Activated CD8-positive, alpha-beta memory T cell treated with anti-CD3 and anti-CD28 coated beads, Interleukin-2, amount 50 U/mL, for 24 hours (primary cell): ENCODE results near the gene ADAM10.

ENCODE experiments used
- DNase-seq: peaks from one replicate; pipeline ENCODE4 v3.0.0-alpha.2; 2020; ENCODE audit errors: extremely low read depth

Gene ADAM10

GRCh38 chr15:58755350-58755749 lies 5.8 kb upstream of the ADAM10 start:
- no peak for DNase-seq

GRCh38 chr15:58752716-58753115 lies 3.2 kb upstream of the ADAM10 start:
- no peak for DNase-seq

- DNase-seq = no peak
Observed at GRCh38 chr15:58748852-58749531, 515 bp downstream of the ADAM10 start.

- DNase-seq = no peak
Observed at GRCh38 chr15:58748040-58748851, 1.3 kb downstream of the ADAM10 start.

GRCh38 chr15:58746174-58746573 lies 3.3 kb downstream of the ADAM10 start:
- DNase-seq = no peak

GRCh38 chr15:58742819-58743502 lies 6.5 kb downstream of the ADAM10 start:
- DNase-seq = no peak

- no peak for DNase-seq
Observed at GRCh38 chr15:58742022-58742813, 7.3 kb downstream of the ADAM10 start.

- no peak for DNase-seq
Observed at GRCh38 chr15:58741032-58741431, 8.5 kb downstream of the ADAM10 start.

GRCh38 chr15:58740436-58740835 lies 9.1 kb downstream of the ADAM10 start:
- DNase-seq = no peak

- no peak for DNase-seq
Observed at GRCh38 chr15:58738046-58738707, 11.3 kb downstream of the ADAM10 start.

GRCh38 chr15:58737298-58737697 lies 12.2 kb downstream of the ADAM10 start:
- no peak for DNase-seq

GRCh38 chr15:58736018-58736643 lies 13.4 kb downstream of the ADAM10 start:
- DNase-seq = no peak

- DNase-seq = no peak
Observed at GRCh38 chr15:58734859-58735258, 14.6 kb downstream of the ADAM10 start.

- DNase-seq = no peak
Observed at GRCh38 chr15:58732625-58733363, 16.7 kb downstream of the ADAM10 start.

- no peak for DNase-seq
Observed at GRCh38 chr15:58731756-58732535, 17.6 kb downstream of the ADAM10 start.

- DNase-seq = no peak
Observed at GRCh38 chr15:58726867-58727266, 22.6 kb downstream of the ADAM10 start.

GRCh38 chr15:58724466-58724865 lies 25.0 kb downstream of the ADAM10 start:
- no peak for DNase-seq

GRCh38 chr15:58717357-58717756 lies 32.1 kb downstream of the ADAM10 start:
- DNase-seq = no peak

GRCh38 chr15:58716027-58716426 lies 33.5 kb downstream of the ADAM10 start:
- DNase-seq = no peak
